ENCODE measurements around the gene UCN. TPM values are rescaled to one million over a fixed set of nuclear protein-coding genes. Genes with fewer than 3 reads are reported as not detected.
A peak's percentile ranks its signal among the peaks of the same experiment; 100 is the strongest.
"Not testable (repeated sequence)": the region's sequence is repeated elsewhere in the genome, so short reads cannot be mapped to it uniquely, and the experiment has no call there.

Gene UCN
- total RNA-seq, 4 donors from 2014 or later: not detected

DNA sequence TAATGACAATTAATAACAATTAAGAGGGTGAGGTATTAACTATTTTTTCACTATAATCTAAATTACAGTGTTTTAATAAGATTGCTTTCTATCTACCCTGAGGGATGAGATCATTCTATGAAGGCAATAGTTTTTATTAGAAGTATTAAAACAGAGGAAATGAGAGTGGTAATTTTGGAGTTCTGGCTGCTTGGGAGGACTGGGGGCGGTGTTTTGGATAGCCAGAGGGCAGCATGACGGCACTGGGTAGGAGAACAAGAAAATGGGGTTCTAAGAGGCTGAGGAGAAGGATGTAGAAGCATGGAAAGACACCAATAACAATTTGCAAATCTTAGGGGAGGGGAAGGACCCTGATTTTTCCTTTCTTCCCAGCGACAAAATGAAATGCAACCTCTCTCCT, 38.1 kb downstream of the UCN start:
- ATAC-seq (no peak), DNase-seq (no peak)
- Histone ChIP-seq H3K36me3 (no peaks in the 10 kb centered on the region), H3K27ac (no peak overlapping the region), H3K4me3 (no peak overlapping the region), H3K4me1 (peaks cover 3% of the 10 kb centered on the region in 2 donors), H3K9me3 (no peaks in the 10 kb centered on the region), H3K27me3 (peaks cover 13 to 18% (median 16%) of the 10 kb centered on the region in 3 donors)
- TF ChIP-seq CTCF (IDR thresholded peaks at IDR 0.05 in 4 of 5, conservative IDR thresholded peaks at IDR 0.05 in 1 of 5) (no peak), POLR2A (IDR thresholded peaks at IDR 0.05) (no peak)
- in situ Hi-C loops (cut with MboI; ENCODE audit: low sequenced_read_pairs in 4 of 4): loop anchor here in 1 of 4 donors (10.0 kb wide), 1 partner anchor 165 kb away; no protein-coding TSS in a partner anchor
- intact Hi-C loops (cut with DNase I; ENCODE audit: low total_unique reads): no loop called here

GRCh38 chr2:27268296-27268695, 39.9 kb downstream of the UCN start:
- H3K9me3 ChIP-seq; H3K4me3 ChIP-seq; ATAC-seq; H3K27ac ChIP-seq; intact Hi-C loops (cut with DNase I; ENCODE audit: low total_unique reads); DNase-seq; in situ Hi-C loops (cut with MboI; ENCODE audit: low sequenced_read_pairs in 4 of 4); H3K36me3 ChIP-seq: not testable (repeated sequence)
- peaks cover 31 to 36% (median 34%) of the 10 kb centered on the region in 3 donors for H3K27me3 ChIP-seq
- peaks cover 15% of the 10 kb centered on the region in 2 donors for H3K4me1 ChIP-seq

- no peaks in the 10 kb centered on the region for H3K9me3 ChIP-seq
- ATAC-seq (no peak), DNase-seq (no peak)
- in situ Hi-C loops (cut with MboI; ENCODE audit: low sequenced_read_pairs in 4 of 4) (no loop called here), intact Hi-C loops (cut with DNase I; ENCODE audit: low total_unique reads) (loop anchor here (1.0 kb wide), 1 partner anchor 15 kb away; no protein-coding TSS in a partner anchor)
- no peaks in the 10 kb centered on the region for H3K36me3 ChIP-seq
- TF ChIP-seq POLR2A (IDR thresholded peaks at IDR 0.05) (no peak), CTCF (IDR thresholded peaks at IDR 0.05 in 4 of 5, conservative IDR thresholded peaks at IDR 0.05 in 1 of 5) (no peak)
- H3K4me3 ChIP-seq: no peak overlapping the region
- no peak overlapping the region for H3K27ac ChIP-seq
- peaks cover 25 to 26% of the 10 kb centered on the region in 2 donors for H3K4me1 ChIP-seq
- H3K27me3 ChIP-seq: peaks cover 59 to 62% (median 62%) of the 10 kb centered on the region in 3 donors
These were observed 42.7 kb downstream of the UCN start for GRCh38 chr2:27265536-27265870.

DNA sequence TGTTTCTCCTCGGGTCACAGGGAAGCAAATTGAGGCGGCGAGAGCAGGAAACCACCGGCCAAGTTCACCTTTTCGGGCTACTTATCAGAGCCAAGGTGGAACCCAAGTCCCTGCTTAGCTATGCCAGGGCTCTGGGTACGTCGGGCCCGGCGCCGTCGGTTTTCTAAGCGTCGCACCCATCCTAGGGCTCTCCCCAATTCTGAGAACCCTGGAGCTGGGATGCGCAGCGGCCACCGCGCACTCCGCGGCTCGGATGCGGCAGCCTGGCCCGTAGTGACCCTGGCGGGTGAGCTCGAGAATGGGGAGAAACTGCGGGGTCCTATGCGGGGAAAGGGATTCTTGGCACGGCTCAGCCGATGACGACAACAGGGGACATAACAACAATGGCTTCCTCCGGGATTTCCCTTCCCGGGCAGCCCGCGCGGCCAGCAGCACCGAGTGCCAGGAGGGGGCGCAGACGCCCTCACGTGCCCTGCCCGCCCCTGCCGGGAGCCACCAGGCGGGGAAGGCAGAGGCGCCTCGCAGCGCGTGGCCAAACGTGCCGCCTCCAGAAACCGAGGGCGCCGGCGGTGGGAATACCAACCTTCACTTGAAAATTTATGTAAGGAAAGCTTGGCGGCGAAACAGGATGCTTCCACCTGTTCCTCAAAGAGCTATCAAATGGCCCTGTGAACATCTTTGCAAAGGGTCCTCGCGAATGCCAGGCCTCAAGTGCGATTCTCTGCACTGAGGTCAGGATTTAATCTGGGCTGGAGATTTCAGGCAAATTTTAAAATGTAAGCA, 43.3 kb downstream of the UCN start:
- DNase-seq (no peak), ATAC-seq (peak; percentile 29 to 34)
- H3K27me3 ChIP-seq: peaks cover 65 to 68% (median 66%) of the 10 kb centered on the region in 3 donors
- H3K27ac ChIP-seq: no peak overlapping the region
- peak overlapping the region; percentile 18 to 78 (median 46) for H3K4me3 ChIP-seq
- intact Hi-C loops (cut with DNase I; ENCODE audit: low total_unique reads) (loop anchor here (1.0 kb wide), 2 partner anchors 15 to 38 kb away; no protein-coding TSS in a partner anchor), in situ Hi-C loops (cut with MboI; ENCODE audit: low sequenced_read_pairs in 4 of 4) (no loop called here)
- no peaks in the 10 kb centered on the region for H3K36me3 ChIP-seq
- H3K9me3 ChIP-seq: no peaks in the 10 kb centered on the region
- peaks cover 25 to 26% of the 10 kb centered on the region in 2 donors for H3K4me1 ChIP-seq
- no peak for TF ChIP-seq POLR2A (IDR thresholded peaks at IDR 0.05)
- TF ChIP-seq CTCF (IDR thresholded peaks at IDR 0.05 in 4 of 5, conservative IDR thresholded peaks at IDR 0.05 in 1 of 5): peak; percentile 39 to 60 (median 46)

DNA sequence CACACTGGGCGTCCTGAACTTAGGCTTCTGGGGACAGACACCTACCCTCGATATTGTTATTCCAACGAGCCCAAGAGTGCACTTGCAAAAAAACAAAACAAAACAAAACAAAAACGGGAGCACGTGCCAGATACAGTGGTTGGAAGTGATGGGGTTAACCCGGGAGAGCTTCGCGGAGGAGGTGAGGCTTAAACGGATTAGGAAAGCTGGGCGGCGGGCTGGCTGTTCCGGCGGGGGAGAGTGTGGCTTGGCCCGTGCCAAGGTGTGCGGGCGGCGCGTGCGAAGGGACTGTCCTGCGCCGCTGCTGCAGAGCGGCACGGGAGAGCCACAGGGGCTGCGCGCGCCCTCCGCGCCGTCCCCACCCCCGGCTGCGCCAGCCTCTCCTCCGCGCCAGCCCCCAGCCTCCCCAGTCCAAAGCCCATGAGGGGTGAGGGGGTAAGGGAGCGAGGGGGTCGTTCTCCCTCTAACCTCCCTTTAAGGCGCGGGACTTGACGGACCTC, 43.9 kb downstream of the UCN start:
- in situ Hi-C loops (cut with MboI; ENCODE audit: low sequenced_read_pairs in 4 of 4) (no loop called here), intact Hi-C loops (cut with DNase I; ENCODE audit: low total_unique reads) (loop anchor here (1.0 kb wide), 1 partner anchor 39 kb away; no protein-coding TSS in a partner anchor)
- no peak for DNase-seq
- H3K27me3 ChIP-seq: peaks cover 71 to 72% (median 71%) of the 10 kb centered on the region in 3 donors
- peak in 1 of 2 donors; percentile 26 for ATAC-seq
- no peaks in the 10 kb centered on the region for H3K9me3 ChIP-seq
- no peaks in the 10 kb centered on the region for H3K36me3 ChIP-seq
- H3K4me3 ChIP-seq: peak overlapping the region; percentile 18 to 78 (median 46)
- no peak for TF ChIP-seq CTCF (IDR thresholded peaks at IDR 0.05 in 4 of 5, conservative IDR thresholded peaks at IDR 0.05 in 1 of 5)
- no peak for TF ChIP-seq POLR2A (IDR thresholded peaks at IDR 0.05)
- no peak overlapping the region for H3K27ac ChIP-seq
- peaks cover 25 to 26% of the 10 kb centered on the region in 2 donors for H3K4me1 ChIP-seq

Data from gastrocnemius medialis (tissue), 4 donors.